HG02571 (cell line): ENCODE data around the gene BCOR.

Experiments
- ATAC-seq: cut with Tn5 transposase; IDR thresholded peaks from one replicate; pipeline ENCODE4 v1.9.1; 2021; ENCODE audit warnings: mild to moderate bottlenecking, moderate library complexity; ENCODE audit not compliant: unreplicated experiment

Gene BCOR

DNA sequence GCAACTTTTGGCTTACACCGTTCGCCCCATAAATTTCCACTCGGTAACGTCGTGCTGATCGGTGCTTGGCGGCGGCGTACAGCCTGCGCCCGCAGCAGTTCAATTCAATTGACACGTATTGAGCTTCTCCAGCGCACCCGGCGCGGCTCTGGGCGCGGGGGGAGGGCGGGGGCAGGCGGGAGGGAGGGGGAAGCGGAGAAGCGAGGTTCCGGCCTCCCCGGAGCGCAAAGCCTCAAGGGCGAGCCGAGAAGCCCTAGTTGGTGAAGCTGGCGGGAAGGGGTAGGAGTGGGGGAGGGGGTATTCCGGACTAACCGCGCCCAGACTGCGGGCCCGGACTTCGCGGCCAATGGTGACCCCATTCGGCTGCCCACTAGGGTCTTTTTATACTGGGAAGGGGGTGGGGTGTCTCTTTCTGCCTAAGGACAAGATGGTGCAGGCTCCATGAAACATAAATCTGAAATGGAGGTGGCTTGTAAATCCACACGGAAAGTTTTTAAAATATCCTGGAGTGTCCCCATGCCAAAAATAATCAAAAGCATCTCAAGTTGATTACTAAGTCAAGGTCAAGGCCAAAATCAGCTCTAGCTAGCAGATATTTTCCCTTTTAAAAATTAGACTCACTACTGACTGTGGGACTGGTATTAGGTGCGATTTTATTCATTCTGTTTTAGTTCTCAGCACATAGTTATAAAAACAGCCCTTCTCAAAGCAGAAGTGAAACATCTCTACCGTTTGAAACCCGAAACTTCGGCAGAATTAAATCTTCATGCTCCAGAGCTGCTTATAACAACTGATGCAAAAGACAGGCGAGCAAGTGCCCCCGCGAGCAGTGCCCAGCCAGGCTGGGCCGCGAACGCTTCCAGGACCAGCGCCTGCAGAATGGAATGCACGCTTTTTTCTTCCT is 1.5 kb upstream of the BCOR start:
- no peak for ATAC-seq

DNA sequence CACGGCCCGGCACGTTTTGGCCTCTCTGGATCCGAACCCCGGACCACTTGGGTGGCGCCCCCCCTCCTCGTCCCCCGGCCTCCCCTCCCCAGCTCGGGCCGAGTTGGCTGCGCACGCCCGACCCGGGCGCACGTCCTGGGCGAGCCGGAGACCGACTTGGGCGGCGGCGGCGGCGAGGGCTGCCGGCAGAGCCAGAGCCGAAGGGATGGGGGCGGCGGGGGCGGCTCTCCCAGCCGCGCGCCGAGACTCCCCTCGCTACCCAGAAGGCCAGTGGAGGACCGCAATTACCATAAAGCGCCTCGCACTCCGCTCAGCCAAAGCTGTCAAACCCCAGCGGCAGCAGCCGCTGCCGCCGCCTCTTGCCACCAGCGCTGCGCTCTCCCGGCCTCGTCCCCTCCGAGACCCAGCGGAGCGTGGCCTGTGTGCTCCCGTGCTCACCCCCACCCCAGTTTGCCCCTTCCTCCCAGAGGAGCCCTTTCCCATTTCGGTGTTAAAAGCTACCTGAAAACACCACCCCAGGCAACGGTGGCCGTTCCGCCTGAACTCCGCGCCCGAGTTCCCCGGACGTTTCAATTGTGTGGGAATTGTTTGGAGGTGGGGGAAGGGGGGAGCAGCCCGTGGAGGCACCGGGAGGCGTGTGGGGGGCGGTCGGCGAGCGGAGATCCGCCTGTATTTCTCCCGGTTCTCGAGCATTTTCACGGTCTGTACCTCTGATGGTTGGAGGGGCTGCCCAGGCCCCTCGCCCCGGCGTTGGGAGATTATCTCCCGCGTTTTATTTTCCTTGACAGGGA is 701 bp upstream of the BCOR start:
- no peak for ATAC-seq

GRCh38 chrX:40097141-40097503 is 636 bp downstream of the BCOR start:
- ATAC-seq: no peak

DNA sequence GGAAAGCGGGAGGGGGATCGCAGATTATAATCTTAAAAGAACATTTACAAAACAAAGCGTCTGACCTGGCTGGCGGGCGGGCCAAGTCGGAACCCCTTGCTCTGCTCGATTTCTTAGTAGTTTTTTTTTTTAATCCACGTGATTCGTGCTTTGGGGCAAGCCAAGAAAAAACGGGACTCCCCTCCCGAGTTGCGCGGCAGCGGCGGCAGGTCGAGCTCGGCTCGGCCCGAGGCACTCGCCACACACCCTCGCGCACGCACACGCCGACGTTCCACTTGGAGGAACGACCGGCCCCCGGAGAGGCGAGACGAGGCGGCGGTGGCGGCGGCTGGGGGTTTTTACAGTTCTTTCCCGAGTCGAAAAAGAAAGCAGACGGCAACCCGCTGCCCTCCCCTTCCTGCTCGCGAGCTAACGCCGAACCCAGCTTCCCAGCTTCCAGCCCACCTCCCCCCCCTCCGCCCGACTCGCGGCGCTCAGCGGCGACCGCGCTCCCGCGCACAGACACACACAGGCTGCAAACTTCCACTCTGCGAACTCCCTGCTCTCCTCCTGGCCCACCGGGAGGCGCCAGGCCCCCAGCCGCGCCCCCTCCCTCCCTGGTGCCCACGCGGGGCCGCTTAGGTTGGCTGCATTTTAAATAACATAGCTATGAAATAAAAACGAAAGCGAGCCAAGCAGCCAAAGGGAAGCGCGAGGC is 1.2 kb downstream of the BCOR start:
- ATAC-seq: no peak

DNA sequence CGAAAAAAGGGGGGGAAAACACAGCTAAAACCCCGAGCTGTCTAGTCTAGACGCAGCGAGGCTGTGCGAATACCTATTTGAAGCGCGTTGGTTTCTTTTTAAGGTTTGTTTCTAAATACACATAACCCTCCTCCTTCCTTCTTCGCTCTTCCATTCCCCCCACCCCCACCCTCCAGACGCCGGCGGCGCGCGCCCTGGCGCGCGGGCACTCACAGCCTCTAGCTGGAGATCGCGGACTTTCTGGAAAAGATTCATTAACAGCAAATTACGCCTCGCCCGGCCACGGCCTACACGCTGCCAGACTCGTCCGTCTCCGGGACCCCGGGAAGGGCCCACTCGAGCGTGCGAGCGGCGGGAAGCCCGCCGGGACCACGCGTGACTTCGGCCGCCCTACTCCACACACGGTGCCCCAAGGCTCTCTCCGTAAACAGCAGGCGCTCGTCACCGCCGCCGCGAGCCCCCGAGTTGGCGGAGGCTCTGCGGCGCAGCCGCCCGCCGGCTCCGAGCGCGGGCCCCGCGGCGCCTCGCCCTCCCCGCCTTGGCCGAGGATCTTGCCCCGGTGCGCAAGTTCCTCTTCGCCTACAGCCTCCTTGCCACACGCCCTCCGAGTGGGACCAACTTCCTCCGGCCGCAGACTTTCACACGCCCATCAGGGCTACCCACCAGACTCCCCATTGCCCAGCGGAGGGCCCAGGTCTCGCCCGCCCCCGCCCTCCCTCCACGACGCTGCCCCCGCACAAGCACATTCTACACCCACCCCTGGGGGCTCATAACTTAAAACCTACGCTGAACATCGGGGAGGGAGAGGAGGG is 2.0 kb downstream of the BCOR start:
- no peak for ATAC-seq

GRCh38 chrX:40094900-40095582 is 2.7 kb downstream of the BCOR start:
- no peak for ATAC-seq

GRCh38 chrX:40094041-40094899 is 3.5 kb downstream of the BCOR start:
- no peak for ATAC-seq

- no peak for ATAC-seq
Measured at GRCh38 chrX:40093586-40093985, 4.2 kb downstream of the BCOR start.

GRCh38 chrX:40092808-40093435 is 4.8 kb downstream of the BCOR start:
- ATAC-seq: no peak

DNA sequence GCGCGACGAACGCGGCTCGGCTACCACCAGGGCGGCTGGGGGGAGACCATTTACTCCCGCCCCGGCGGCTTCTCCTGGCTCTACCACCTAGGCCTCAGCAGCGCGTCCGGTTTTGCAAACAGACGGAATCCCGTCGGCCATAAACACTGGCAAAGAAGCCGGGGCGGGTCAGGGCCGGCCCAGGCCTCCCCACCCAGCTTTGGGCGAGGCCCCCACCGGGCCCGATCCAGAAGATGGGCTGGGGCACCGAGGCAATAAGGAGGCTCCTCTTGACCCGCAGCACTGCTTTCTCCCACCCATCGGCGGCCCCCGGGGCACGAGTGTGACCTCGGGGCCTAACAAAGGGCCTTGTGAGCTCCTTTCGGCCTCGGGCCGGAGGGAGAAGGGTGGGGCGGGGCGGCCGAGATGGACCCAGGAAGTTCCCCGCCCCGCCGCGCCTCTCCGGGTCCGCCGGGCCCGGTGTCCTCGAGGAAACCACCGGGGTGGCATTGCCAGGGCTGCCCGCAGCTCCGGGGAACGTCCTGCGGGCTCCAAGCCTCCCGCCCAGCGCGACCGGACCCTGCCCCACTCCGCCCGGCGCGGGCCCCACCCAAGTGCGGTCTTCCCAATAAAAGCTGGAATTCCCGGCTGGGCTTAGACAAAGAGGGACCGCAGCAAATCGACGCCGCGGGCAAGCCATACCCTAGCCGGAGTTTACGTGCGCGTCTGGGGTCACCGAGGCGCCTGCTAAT is 5.9 kb downstream of the BCOR start:
- no peak for ATAC-seq

DNA sequence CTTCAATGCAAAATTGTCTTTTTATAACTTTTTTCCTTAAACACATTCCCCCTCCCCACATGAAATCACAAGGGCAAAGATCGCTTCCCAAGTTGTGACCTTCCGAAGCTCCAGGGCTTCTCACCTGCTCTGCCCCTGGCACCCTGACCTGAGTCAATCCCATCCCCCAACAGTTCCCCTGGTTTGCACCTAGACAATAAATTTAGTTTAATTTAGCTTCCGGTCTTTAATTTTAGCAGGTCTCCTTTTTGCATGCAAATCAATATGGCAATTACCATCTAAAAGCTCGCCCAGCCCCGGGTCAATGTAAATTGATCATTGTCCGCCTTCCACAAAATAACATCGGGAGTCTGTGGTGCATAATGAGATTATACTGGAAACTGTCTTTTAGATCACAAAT is 6.8 kb downstream of the BCOR start:
- no peak for ATAC-seq

- no peak for ATAC-seq
Measured at GRCh38 chrX:40090050-40090804, 7.5 kb downstream of the BCOR start.

DNA sequence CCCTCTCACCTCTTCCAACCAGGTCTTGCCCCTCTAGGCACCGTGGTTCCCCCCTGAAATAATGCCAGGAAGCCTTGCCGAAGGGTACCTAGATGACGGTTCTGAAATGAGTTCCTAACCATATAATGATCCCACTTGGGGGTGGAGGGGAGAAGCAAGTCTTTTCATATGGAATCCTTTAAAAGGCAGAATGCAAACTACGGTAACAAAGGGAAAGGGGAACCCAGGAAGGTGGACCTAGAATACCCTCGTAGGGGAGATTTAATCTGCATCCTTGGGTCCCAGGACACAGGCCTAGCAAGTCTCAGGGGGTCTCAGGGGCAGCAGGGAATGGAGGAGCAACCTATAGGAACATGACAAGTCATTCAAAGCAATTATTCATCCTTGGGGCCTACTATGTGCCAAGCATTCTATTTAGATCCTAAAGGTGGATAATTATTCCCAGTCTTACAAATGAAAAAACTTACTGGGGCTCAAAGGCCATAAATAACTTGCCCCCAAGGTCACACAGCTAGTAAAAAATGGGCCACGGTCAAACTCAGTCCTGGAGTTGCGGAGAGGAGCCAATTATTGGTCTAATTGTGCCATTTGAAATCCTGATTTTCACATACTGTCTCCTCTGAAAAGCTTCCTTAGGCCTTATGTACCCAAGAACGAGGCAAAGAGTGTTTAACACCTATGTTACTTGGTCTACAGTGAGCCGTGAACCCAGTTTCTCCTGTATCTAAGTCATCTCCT is 8.8 kb downstream of the BCOR start:
- no peak for ATAC-seq

DNA sequence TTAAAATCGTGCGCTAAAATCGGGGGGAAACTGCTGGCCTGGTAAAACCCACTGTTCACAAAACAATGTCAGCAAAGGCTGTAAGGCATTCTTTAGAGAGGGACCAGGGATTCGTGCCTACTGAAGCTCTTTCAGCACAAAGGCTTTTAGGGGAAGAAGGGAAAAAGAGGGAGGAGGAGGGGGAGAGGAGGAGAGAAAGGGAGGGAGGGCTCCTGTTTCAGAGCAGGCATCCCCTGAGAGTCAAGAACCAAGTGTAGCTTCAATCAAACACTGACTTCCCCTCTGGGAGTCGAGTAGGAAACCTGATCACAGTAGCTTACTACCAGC is 9.5 kb downstream of the BCOR start:
- no peak for ATAC-seq

DNA sequence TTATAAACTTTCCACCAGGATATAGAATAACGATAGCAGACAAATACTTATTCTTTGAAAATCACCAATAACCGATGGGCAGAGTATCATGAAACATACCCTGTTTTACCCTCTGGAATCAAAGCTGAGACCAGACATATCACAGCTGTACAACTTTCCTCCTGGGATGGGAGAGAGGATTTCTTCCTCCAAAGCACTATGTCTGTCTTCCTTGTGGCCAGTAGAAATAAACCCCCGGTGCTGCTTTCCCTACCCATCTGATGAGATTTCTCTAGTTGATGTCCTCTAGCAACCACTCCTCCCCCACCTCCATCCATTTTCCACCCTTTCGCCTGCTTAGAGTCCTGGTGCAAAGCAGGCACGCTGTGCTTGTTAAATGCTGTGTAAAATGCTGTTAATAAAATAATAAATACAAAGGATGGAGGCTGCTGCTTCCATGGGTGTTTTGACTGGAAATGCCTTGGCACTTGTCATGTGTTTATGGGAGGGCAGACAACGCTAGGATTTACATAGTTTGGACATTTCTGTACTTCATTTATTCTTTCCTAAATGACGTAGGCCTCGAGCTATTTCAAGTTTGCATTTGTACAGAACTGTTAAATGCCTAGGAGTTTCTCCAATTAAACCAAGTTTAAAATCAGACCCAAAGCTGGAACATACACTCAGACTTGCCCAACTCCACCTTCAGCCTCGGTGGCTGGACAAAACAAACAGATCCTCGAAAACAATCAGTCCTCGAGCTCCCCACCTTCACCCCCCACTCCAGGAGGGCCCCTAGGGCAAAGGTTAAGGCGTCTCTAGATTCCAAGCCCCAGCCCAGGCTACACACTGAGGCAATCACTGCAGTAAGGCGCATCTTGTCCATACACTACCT is 10.1 kb downstream of the BCOR start:
- no peak for ATAC-seq
